Left lung (tissue), 14 donors: ENCODE data around the gene VPS33A. TPM values are rescaled to one million over a fixed set of nuclear protein-coding genes. Genes with fewer than 3 reads are reported as not detected.

ENCODE experiments used
- ATAC-seq: fragments of 200-7000 bp; cut with Tn5 transposase; one replicate; pipeline ENCODE4 v1.9.1; 2020; ENCODE audit warnings: moderate library complexity
- DNase-seq, 4 donors: peaks; one replicate each; pipeline ENCODE4 v3.0.0-alpha.2; 2013 to 2020
- H3K27ac ChIP-seq, 2 donors: fragments of 200-600 bp; sonication (generic) in 1 of 2; one replicate each; pipeline versions ENCODE4 v1.5.0 to v1.8.0; 2020 to 2021
- H3K27me3 ChIP-seq, 2 donors: fragments of 200-600 bp; sonication (generic) in 1 of 2; one replicate each; pipeline versions ENCODE4 v1.5.0 to v1.8.0; 2020 to 2021
- H3K36me3 ChIP-seq, 2 donors: fragments of 200-600 bp; sonication (generic) in 1 of 2; one replicate each; pipeline versions ENCODE4 v1.5.0 to v1.8.0; 2020 to 2021
- H3K4me1 ChIP-seq, 2 donors: fragments of 200-600 bp; one replicate each; pipeline ENCODE4 v1.8.0; 2021
- H3K4me3 ChIP-seq, 2 donors: fragments of 200-600 bp; sonication (generic) in 1 of 2; one replicate each; pipeline versions ENCODE4 v1.5.0 to v1.8.0; 2020 to 2021; ENCODE audit warnings: mild to moderate bottlenecking in 1 of 2
- H3K9me3 ChIP-seq, 2 donors: fragments of 200-600 bp; sonication (generic) in 1 of 2; one replicate each; pipeline versions ENCODE4 v1.5.0 to v1.8.0; 2020 to 2021
- intact Hi-C, 2 donors: fragments of 100-400 bp; cut with DNase I; formaldehyde crosslinking; loops; one replicate each; pipeline versions ENCODE4 v1.11.2 to v1.14.2; 2022
- long read RNA-seq, 12 donors: library from polyadenylated mRNA in 2 of 12; unstranded in 2 of 12; transcript quantifications; one replicate each; pipeline ENCODE4 v2.0.0 and lab custom pipeline, GENCODE V29; 2019 to 2026
- polyA plus RNA-seq, 6 donors: library from polyadenylated mRNA; unstranded; fragments of 120-200 nt; gene quantifications; one replicate each; pipeline ENCODE4 v1.2.1, GENCODE V29; 2013; ENCODE audit not compliant: insufficient read length in 6 of 6
- total RNA-seq, 2 donors: library from RNA; stranded (reverse); fragmentation: NEBNext Ultra II Directional; extraction: Animal tissue kit (Norgen Biotek cat#: 25700); gene quantifications; one replicate each; pipeline ENCODE4 v1.2.1, GENCODE V29; 2021
- TF ChIP-seq, protein P1 (sequence below), 2 donors: fragments of 200-600 bp; sonication (generic) in 1 of 2; IDR thresholded peaks; one replicate each; pipeline versions ENCODE4 v1.5.0 to v1.8.0; 2021; ENCODE audit warnings: antibody characterized with exemption in 2 of 2
- donor health status: DM: no; HTN: yes; CAD: no.
- donor health status: DM: no; HTN: no; CAD: no.

VPS33A gene
- total RNA-seq (10 to 100 TPM; 18.7 to 21.4 TPM), polyA plus RNA-seq (10 to 100 TPM; 13.3 to 17.2 (median 16.3) TPM)
- long read RNA-seq, donor 1, full-length matches to known transcripts: 1 of 1 reads
- long read RNA-seq, donor 1, partial matches to known transcripts: 0 of 1 reads
- long read RNA-seq, donor 1, other reads (novel, unspliced or antisense): 0 of 1 reads
- long read RNA-seq, donor 2, full-length matches to known transcripts: 3 of 3 reads
- long read RNA-seq, donor 2, partial matches to known transcripts: 0 of 3 reads
- long read RNA-seq, donor 2, other reads (novel, unspliced or antisense): 0 of 3 reads
- long read RNA-seq, donor 3, full-length matches to known transcripts: 2 of 2 reads
- long read RNA-seq, donor 3, partial matches to known transcripts: 0 of 2 reads
- long read RNA-seq, donor 3, other reads (novel, unspliced or antisense): 0 of 2 reads
- long read RNA-seq, donor 4, full-length matches to known transcripts: 6 of 11 reads
- long read RNA-seq, donor 4, partial matches to known transcripts: 3 of 11 reads
- long read RNA-seq, donor 4, other reads (novel, unspliced or antisense): 2 of 11 reads
- long read RNA-seq, donor 5, full-length matches to known transcripts: 8 of 8 reads
- long read RNA-seq, donor 5, partial matches to known transcripts: 0 of 8 reads
- long read RNA-seq, donor 5, other reads (novel, unspliced or antisense): 0 of 8 reads
- long read RNA-seq, donor 6, full-length matches to known transcripts: 4 of 4 reads
- long read RNA-seq, donor 6, partial matches to known transcripts: 0 of 4 reads
- long read RNA-seq, donor 6, other reads (novel, unspliced or antisense): 0 of 4 reads
- long read RNA-seq, donor 7, full-length matches to known transcripts: 1 of 1 reads
- long read RNA-seq, donor 7, partial matches to known transcripts: 0 of 1 reads
- long read RNA-seq, donor 7, other reads (novel, unspliced or antisense): 0 of 1 reads
- long read RNA-seq, donor 8, full-length matches to known transcripts: 7 of 7 reads
- long read RNA-seq, donor 8, partial matches to known transcripts: 0 of 7 reads
- long read RNA-seq, donor 8, other reads (novel, unspliced or antisense): 0 of 7 reads
- long read RNA-seq, donor 9: 0 reads
- long read RNA-seq, donor 10, full-length matches to known transcripts: 5 of 9 reads
- long read RNA-seq, donor 10, partial matches to known transcripts: 0 of 9 reads
- long read RNA-seq, donor 10, other reads (novel, unspliced or antisense): 4 of 9 reads
- long read RNA-seq, donor 11, full-length matches to known transcripts: 7 of 7 reads
- long read RNA-seq, donor 11, partial matches to known transcripts: 0 of 7 reads
- long read RNA-seq, donor 11, other reads (novel, unspliced or antisense): 0 of 7 reads
- long read RNA-seq, donor 12, full-length matches to known transcripts: 4 of 4 reads
- long read RNA-seq, donor 12, partial matches to known transcripts: 0 of 4 reads
- long read RNA-seq, donor 12, other reads (novel, unspliced or antisense): 0 of 4 reads

GRCh38 chr12:122266230-122266901 is at the start of gene VPS33A:
Gene VPS33A, minus strand, starts transcription at chr12:122266494. Its CDS starts 86 bp downstream, at chr12:122266408.
- H3K27ac ChIP-seq: peak within 1 kb of the TSS; percentile 92 to 93
- ATAC-seq: peak; percentile 96
- peak; percentile 95 to 99 (median 98) for DNase-seq
- peak within 1 kb of the TSS; percentile 88 to 99 for H3K4me3 ChIP-seq
- H3K36me3 ChIP-seq: peaks cover 0 to 38% of the 10 kb centered on the region in 2 donors
- no peaks in the 10 kb centered on the region for H3K9me3 ChIP-seq
- TF ChIP-seq, protein P1, sequence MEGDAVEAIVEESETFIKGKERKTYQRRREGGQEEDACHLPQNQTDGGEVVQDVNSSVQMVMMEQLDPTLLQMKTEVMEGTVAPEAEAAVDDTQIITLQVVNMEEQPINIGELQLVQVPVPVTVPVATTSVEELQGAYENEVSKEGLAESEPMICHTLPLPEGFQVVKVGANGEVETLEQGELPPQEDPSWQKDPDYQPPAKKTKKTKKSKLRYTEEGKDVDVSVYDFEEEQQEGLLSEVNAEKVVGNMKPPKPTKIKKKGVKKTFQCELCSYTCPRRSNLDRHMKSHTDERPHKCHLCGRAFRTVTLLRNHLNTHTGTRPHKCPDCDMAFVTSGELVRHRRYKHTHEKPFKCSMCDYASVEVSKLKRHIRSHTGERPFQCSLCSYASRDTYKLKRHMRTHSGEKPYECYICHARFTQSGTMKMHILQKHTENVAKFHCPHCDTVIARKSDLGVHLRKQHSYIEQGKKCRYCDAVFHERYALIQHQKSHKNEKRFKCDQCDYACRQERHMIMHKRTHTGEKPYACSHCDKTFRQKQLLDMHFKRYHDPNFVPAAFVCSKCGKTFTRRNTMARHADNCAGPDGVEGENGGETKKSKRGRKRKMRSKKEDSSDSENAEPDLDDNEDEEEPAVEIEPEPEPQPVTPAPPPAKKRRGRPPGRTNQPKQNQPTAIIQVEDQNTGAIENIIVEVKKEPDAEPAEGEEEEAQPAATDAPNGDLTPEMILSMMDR (IDR thresholded peaks at IDR 0.05): no peak
- peaks cover 7 to 29% of the 10 kb centered on the region in 2 donors for H3K4me1 ChIP-seq
- intact Hi-C loops: no loop called here
- no peaks in the 10 kb centered on the region for H3K27me3 ChIP-seq

DNA sequence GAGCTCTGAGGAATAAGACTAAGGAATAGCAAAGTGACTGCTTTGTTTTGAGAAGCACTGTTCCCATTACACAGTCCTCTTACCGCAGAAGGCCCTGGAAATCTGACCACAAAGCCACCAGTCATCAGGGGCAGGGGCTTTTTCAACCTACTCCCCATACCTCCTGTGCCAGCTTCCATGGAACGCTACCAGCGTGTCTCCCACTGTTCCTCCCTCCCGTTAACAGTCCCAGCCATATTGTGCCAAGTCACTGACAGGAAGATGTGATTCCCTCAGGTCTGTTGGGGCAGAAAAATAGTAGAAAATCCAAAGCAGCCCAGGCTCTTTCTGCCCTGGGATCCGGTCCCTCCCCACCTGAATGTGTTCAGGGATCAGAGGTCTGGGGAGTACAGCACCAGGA is 46.6 kb upstream of the VPS33A start:
- no peak for ATAC-seq
- Histone ChIP-seq H3K27me3 (no peaks in the 10 kb centered on the region), H3K4me1 (no peaks in the 10 kb centered on the region), H3K27ac (no peak overlapping the region), H3K36me3 (peaks cover 0 to 99% of the 10 kb centered on the region in 2 donors), H3K9me3 (no peaks in the 10 kb centered on the region), H3K4me3 (no peak overlapping the region)
- DNase-seq: no peak
- intact Hi-C loops: no loop called here
- TF ChIP-seq, protein P1 (IDR thresholded peaks at IDR 0.05): no peak

GRCh38 chr12:122311696-122312095 is 45.4 kb upstream of the VPS33A start:
- DNase-seq (no peak), ATAC-seq (no peak)
- Histone ChIP-seq H3K27me3 (no peaks in the 10 kb centered on the region), H3K27ac (no peak overlapping the region), H3K4me1 (no peaks in the 10 kb centered on the region), H3K4me3 (no peak overlapping the region), H3K9me3 (no peaks in the 10 kb centered on the region), H3K36me3 (peaks cover 0 to 98% of the 10 kb centered on the region in 2 donors)
- TF ChIP-seq, protein P1 (IDR thresholded peaks at IDR 0.05): no peak
- intact Hi-C loops: no loop called here

GRCh38 chr12:122310626-122311333 is 44.5 kb upstream of the VPS33A start:
- no peaks in the 10 kb centered on the region for H3K27me3 ChIP-seq
- ATAC-seq (no peak), DNase-seq (no peak)
- H3K36me3 ChIP-seq: peaks cover 0 to 98% of the 10 kb centered on the region in 2 donors
- intact Hi-C loops: no loop called here
- H3K4me1 ChIP-seq: no peaks in the 10 kb centered on the region
- H3K9me3 ChIP-seq: no peaks in the 10 kb centered on the region
- no peak overlapping the region for H3K27ac ChIP-seq
- no peak overlapping the region for H3K4me3 ChIP-seq
- TF ChIP-seq, protein P1 (IDR thresholded peaks at IDR 0.05): no peak
